ENCODE data around the gene TEX52. TPM values are rescaled to one million over a fixed set of nuclear protein-coding genes. Genes with fewer than 3 reads are reported as not detected.

Gene TEX52
- total and polyA plus RNA-seq, 2 of the 13 experiments (the other 11 are each of a cell fraction or from before 2014, with no cell fraction given), result 0.05 TPM; not detected in 1

GRCh38 chr12:2804393-2805142 lies 52.3 kb downstream of the TEX52 start:
- DNase-seq (ENCODE audit: low spot score) (no peak), FAIRE-seq (no peak), ATAC-seq (no peak)
- ChIA-PET CTCF (ENCODE audit: low intra/inter-chr PET ratio, low total read pairs) (no interaction called here), POLR2A (no interaction called here)
- H3K9ac ChIP-seq (ENCODE audit: insufficient read depth, low read depth, low read length), result no peak overlapping the region
- H3K9me3 ChIP-seq (ENCODE audit: low read length), result no peaks in the 10 kb centered on the region
- no peak overlapping the region for H3K4me3 ChIP-seq (replicated peaks in 1 of 3; ENCODE audit: insufficient read depth in 1 of 3, low read depth in 2 of 3, low read length in 3 of 3)
- H3K4me1 ChIP-seq (ENCODE audit: insufficient read depth, low read length), result no peaks in the 10 kb centered on the region
- 89% methylated on average over 5 of the region's 5 CpGs for WGBS (ENCODE audit: low lambda C conversion rate)
- H3K27me3 ChIP-seq (ENCODE audit: control insufficient read depth in 1 of 2, insufficient read depth in 2 of 2, low read length in 2 of 2), result no peaks in the 10 kb centered on the region
- H3K79me2 ChIP-seq (ENCODE audit: insufficient read depth, low read length), result no peaks in the 10 kb centered on the region
- no peaks in the 10 kb centered on the region; the same call in 1 of the 2 replicates for H4K20me1 ChIP-seq (ENCODE audit: insufficient read depth, low read length)
- no TSS peak for BruUV-seq (replicated peaks)
- peaks cover 24 to 61% of the 10 kb centered on the region in 2 experiments for H3K36me3 ChIP-seq (replicated peaks in 1 of 2; ENCODE audit: control insufficient read depth in 1 of 2, insufficient read depth in 2 of 2, low read length in 2 of 2)
- no peak overlapping the region for H3K27ac ChIP-seq (ENCODE audit: extremely low read length, insufficient read depth, low read length)
- no peak for TF ChIP-seq ZSCAN20 (CRISPR knock-in tag; IDR thresholded peaks at IDR 0.05; ENCODE audit: borderline replicate concordance)
- TF ChIP-seq POLR2A (IDR thresholded peaks at IDR 0.05; ENCODE audit: insufficient read depth in 1 of 2, low read depth in 2 of 2, low read length in 2 of 2), result 0 out of 4 replicates have a peak, but pooled peaks of 1 of the 2 experiments have one; percentile 27
- no peak for TF ChIP-seq CCAR2 (optimal IDR thresholded peaks at IDR 0.05; ENCODE audit: low read depth, low read length)
- no peak for TF ChIP-seq MYC (CRISPR knock-in tag; IDR thresholded peaks at IDR 0.05; ENCODE audit: borderline replicate concordance)
- TF ChIP-seq HCFC1 (IDR thresholded peaks at IDR 0.05; ENCODE audit: low read depth, low read length), result no peak
- no peak overlapping the region for H2AFZ ChIP-seq (ENCODE audit: low read length)
- intact Hi-C loops (cut with micrococcal nuclease; ENCODE audit: unreplicated experiment), result no loop called here
- in situ Hi-C loops (cut with HindIII; ENCODE audit: extremely low pct_ligation_motif_present, low pct_unique_long_range_greater_than_20kb), result no loop called here
- H3K4me2 ChIP-seq (ENCODE audit: low read depth, low read length), result no peak overlapping the region

GRCh38 chr12:2803635-2804392 lies 53.0 kb downstream of the TEX52 start:
- no peaks in the 10 kb centered on the region for H3K27me3 ChIP-seq (ENCODE audit: control insufficient read depth in 1 of 2, insufficient read depth in 2 of 2, low read length in 2 of 2)
- in situ Hi-C loops (cut with HindIII; ENCODE audit: extremely low pct_ligation_motif_present, low pct_unique_long_range_greater_than_20kb), result no loop called here
- H3K9me3 ChIP-seq (ENCODE audit: low read length), result no peaks in the 10 kb centered on the region
- H3K9ac ChIP-seq (ENCODE audit: insufficient read depth, low read depth, low read length), result no peak overlapping the region
- no peak overlapping the region for H3K4me2 ChIP-seq (ENCODE audit: low read depth, low read length)
- POLR2A ChIA-PET, result no interaction called here
- DNase-seq (ENCODE audit: low spot score) (no peak), FAIRE-seq (no peak), ATAC-seq (no peak)
- CTCF ChIA-PET (ENCODE audit: low intra/inter-chr PET ratio, low total read pairs), result no interaction called here
- H3K36me3 ChIP-seq (replicated peaks in 1 of 2; ENCODE audit: control insufficient read depth in 1 of 2, insufficient read depth in 2 of 2, low read length in 2 of 2), result peaks cover 28 to 68% of the 10 kb centered on the region in 2 experiments
- H2AFZ ChIP-seq (ENCODE audit: low read length), result no peak overlapping the region
- WGBS (ENCODE audit: low lambda C conversion rate), result 94% methylated on average over 6 of the region's 7 CpGs
- TF ChIP-seq TEAD3 (CRISPR knock-in tag; optimal IDR thresholded peaks at IDR 0.05; ENCODE audit: borderline replicate concordance) (no peak), ZNF614 (CRISPR knock-in tag; IDR thresholded peaks at IDR 0.05; ENCODE audit: borderline replicate concordance) (no peak), ARNT2 (CRISPR knock-in tag; IDR thresholded peaks at IDR 0.05; ENCODE audit: low read depth) (no peak), STAT6 (CRISPR knock-in tag; IDR thresholded peaks at IDR 0.05; ENCODE audit: borderline replicate concordance) (no peak), POLR2G (IDR thresholded peaks at IDR 0.05; ENCODE audit: low read depth, low read length) (peak; percentile 4; the same call in 1 of the 2 replicates), CREBL2 (CRISPR knock-in tag; IDR thresholded peaks at IDR 0.05; ENCODE audit: borderline replicate concordance) (no peak), POLR2A (IDR thresholded peaks at IDR 0.05; ENCODE audit: insufficient read depth in 1 of 2, low read depth in 2 of 2, low read length in 2 of 2) (peak in 1 of 2 experiments; percentile 30; a peak in 1 of 4 replicates), PITX1 (CRISPR knock-in tag; IDR thresholded peaks at IDR 0.05) (no peak), MYNN (CRISPR knock-in tag; IDR thresholded peaks at IDR 0.05; ENCODE audit: low read depth) (no peak), ZNF724P (CRISPR knock-in tag; IDR thresholded peaks at IDR 0.05; ENCODE audit: borderline replicate concordance) (no peak)
- BruUV-seq (replicated peaks), result TSS peak; percentile 34
- no peaks in the 10 kb centered on the region for H3K79me2 ChIP-seq (ENCODE audit: insufficient read depth, low read length)
- H3K4me1 ChIP-seq (ENCODE audit: insufficient read depth, low read length), result no peaks in the 10 kb centered on the region
- intact Hi-C loops (cut with micrococcal nuclease; ENCODE audit: unreplicated experiment), result no loop called here
- no peak overlapping the region for H3K27ac ChIP-seq (ENCODE audit: extremely low read length, insufficient read depth, low read length)
- no peak overlapping the region for H3K4me3 ChIP-seq (replicated peaks in 1 of 3; ENCODE audit: insufficient read depth in 1 of 3, low read depth in 2 of 3, low read length in 3 of 3)
- H4K20me1 ChIP-seq (ENCODE audit: insufficient read depth, low read length), result no peaks in the 10 kb centered on the region; the same call in 1 of the 2 replicates

All from HepG2 (cell line).